Panc1 (cell line): Measurements from ENCODE around the gene MYO16. TPM values are rescaled to one million over a fixed set of nuclear protein-coding genes. Genes with fewer than 3 reads are reported as not detected.

Experiments
- ATAC-seq: fragments of 200-7000 bp; cut with Tn5 transposase; 2 replicates; pipeline ENCODE4 v1.9.1; 2020; ENCODE audit warnings: mild to moderate bottlenecking, moderate library complexity
- BruUV-seq: library from RNA; stranded (reverse); fragments of 400-500 nt; replicated peaks from 2 replicates; lab custom pipeline; 2021; lab: Mats Ljungman, UMichigan
- CTCF ChIA-PET: fragments of 300-600 bp; sonication (Branson Sonifier 250); formaldehyde crosslinking; loops from one replicate; lab custom pipeline; 2022; ENCODE audit warnings: antibody characterized with exemption; lab: Charles Lee
- POLR2A ChIA-PET: fragments of 300-600 bp; sonication (Branson Sonifier 250); formaldehyde crosslinking; loops from one replicate; lab custom pipeline; 2022; ENCODE audit warnings: antibody characterized with exemption; lab: Charles Lee
- DNase-seq: peaks from one replicate; pipeline ENCODE4 v3.0.0-alpha.2; 2010; ENCODE audit warnings: low read depth, low spot score
- H3K27ac ChIP-seq: 2 replicates; pipeline ENCODE4 v1.5.1; 2011; ENCODE audit warnings: mild to moderate bottlenecking, low read length, inconsistent platforms
- H3K27me3 ChIP-seq: fragments of 200-500 bp; sonication (Bioruptor generic); 2 replicates; pipeline ENCODE4 v1.6.0; 2014; ENCODE audit warnings: low read length, inconsistent platforms; ENCODE audit not compliant: control insufficient read depth, insufficient read depth
- H3K36me3 ChIP-seq: fragments of 200-500 bp; sonication (Bioruptor generic); 2 replicates; pipeline ENCODE4 v1.5.1; 2014; ENCODE audit warnings: inconsistent platforms, mild to moderate bottlenecking, low read length, moderate library complexity; ENCODE audit not compliant: control insufficient read depth, insufficient read depth
- H3K4me1 ChIP-seq: 2 replicates; pipeline ENCODE4 v1.5.1; 2011; ENCODE audit warnings: inconsistent platforms, mild to moderate bottlenecking, low read length, moderate library complexity; ENCODE audit not compliant: control insufficient read depth, insufficient read depth
- H3K4me3 ChIP-seq, 2 experiments: 2 replicates each; pipeline ENCODE4 v1.5.1; 2011 to 2012; ENCODE audit warnings: low read depth in 2 of 2, low read length in 2 of 2, mild to moderate bottlenecking in 2 of 2, inconsistent platforms in 1 of 2, moderate library complexity in 1 of 2
- H3K9me3 ChIP-seq: fragments of 200-500 bp; sonication (Bioruptor generic); 2 replicates; pipeline ENCODE4 v1.5.1; 2014; ENCODE audit warnings: low read depth, mild to moderate bottlenecking, inconsistent platforms, low read length, moderate library complexity; ENCODE audit not compliant: control insufficient read depth, insufficient read depth
- POLR2AphosphoS5 ChIP-seq: IDR thresholded peaks from 2 replicates; pipeline ENCODE4 v1.6.1; 2012; ENCODE audit warnings: mild to moderate bottlenecking, low read depth, low read length, moderate library complexity
- SIN3A ChIP-seq: IDR thresholded peaks from 2 replicates; pipeline ENCODE4 v1.6.1; 2012; ENCODE audit warnings: low read depth, mild to moderate bottlenecking, low read length, moderate library complexity, borderline replicate concordance; ENCODE audit not compliant: insufficient read depth
- TCF7L2 ChIP-seq: IDR thresholded peaks from 2 replicates; pipeline ENCODE4 v1.6.1; 2011; ENCODE audit warnings: mild to moderate bottlenecking, low read depth, low read length, inconsistent platforms
- in situ Hi-C: cut with HindIII; loops from 2 replicates; pipeline ENCODE4 v1.10.0; 2016; ENCODE audit warnings: low sequenced_read_pairs, low pct_unique_long_range_greater_than_20kb
- intact Hi-C: fragments of 100-400 bp; cut with micrococcal nuclease; formaldehyde crosslinking; loops from one replicate; pipeline ENCODE4 v1.10.0; 2022; ENCODE audit not compliant: unreplicated experiment
- total RNA-seq: library from RNA; stranded (reverse); gene quantifications from one replicate; pipeline ENCODE4 v1.2.1, GENCODE V29; 2021; ENCODE audit not compliant: unreplicated experiment
- TF ChIP-seq, protein P1 (sequence below), 2 experiments: IDR thresholded peaks; 2 replicates each; pipeline ENCODE4 v1.6.1; 2011 to 2012; ENCODE audit warnings: low read depth in 2 of 2, control low read depth in 1 of 2, low read length in 1 of 2, mild to moderate bottlenecking in 1 of 2, moderate library complexity in 1 of 2; ENCODE audit not compliant: insufficient read depth in 1 of 2
- TF ChIP-seq, protein P2 (sequence below): fragments of 450-650 bp; IDR thresholded peaks from 2 replicates; pipeline ENCODE4 v1.5.1; 2017; ENCODE audit warnings: mild to moderate bottlenecking

The MYO16 gene
- total RNA-seq, 1 experiment from 2014 or later = 0.08 TPM

DNA sequence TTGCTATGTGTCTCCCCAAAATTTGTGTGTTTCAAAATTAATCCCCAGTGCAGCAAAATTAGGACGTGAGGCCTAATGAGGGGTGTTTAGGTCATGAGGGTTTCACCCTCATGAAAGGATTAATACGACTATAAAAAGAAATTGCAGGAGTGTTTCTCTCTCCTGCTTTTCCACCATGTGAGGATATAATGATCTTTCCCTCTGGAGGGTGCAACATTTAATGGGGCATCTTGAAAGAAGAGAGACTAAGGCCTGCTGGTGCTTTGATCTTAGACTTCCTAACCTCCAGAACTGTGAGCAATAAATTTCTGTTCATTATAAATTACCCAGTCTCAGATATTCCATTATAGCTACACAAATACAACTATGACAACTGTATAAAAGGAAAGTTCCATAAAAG, 183.2 kb downstream of the MYO16 start:
- Histone ChIP-seq H3K27ac (no peak overlapping the region), H3K4me1 (no peaks in the 10 kb centered on the region), H3K9me3 (no peaks in the 10 kb centered on the region), H3K4me3 (no peak overlapping the region), H3K36me3 (no peaks in the 10 kb centered on the region), H3K27me3 (no peaks in the 10 kb centered on the region)
- TF ChIP-seq, protein P1, sequence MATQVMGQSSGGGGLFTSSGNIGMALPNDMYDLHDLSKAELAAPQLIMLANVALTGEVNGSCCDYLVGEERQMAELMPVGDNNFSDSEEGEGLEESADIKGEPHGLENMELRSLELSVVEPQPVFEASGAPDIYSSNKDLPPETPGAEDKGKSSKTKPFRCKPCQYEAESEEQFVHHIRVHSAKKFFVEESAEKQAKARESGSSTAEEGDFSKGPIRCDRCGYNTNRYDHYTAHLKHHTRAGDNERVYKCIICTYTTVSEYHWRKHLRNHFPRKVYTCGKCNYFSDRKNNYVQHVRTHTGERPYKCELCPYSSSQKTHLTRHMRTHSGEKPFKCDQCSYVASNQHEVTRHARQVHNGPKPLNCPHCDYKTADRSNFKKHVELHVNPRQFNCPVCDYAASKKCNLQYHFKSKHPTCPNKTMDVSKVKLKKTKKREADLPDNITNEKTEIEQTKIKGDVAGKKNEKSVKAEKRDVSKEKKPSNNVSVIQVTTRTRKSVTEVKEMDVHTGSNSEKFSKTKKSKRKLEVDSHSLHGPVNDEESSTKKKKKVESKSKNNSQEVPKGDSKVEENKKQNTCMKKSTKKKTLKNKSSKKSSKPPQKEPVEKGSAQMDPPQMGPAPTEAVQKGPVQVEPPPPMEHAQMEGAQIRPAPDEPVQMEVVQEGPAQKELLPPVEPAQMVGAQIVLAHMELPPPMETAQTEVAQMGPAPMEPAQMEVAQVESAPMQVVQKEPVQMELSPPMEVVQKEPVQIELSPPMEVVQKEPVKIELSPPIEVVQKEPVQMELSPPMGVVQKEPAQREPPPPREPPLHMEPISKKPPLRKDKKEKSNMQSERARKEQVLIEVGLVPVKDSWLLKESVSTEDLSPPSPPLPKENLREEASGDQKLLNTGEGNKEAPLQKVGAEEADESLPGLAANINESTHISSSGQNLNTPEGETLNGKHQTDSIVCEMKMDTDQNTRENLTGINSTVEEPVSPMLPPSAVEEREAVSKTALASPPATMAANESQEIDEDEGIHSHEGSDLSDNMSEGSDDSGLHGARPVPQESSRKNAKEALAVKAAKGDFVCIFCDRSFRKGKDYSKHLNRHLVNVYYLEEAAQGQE (IDR thresholded peaks at IDR 0.05; ENCODE audit: insufficient read depth in 1 of 2, low read depth in 2 of 2, low read length in 1 of 2) = no peak
- TF ChIP-seq SIN3A (no peak), POLR2AphosphoS5 (no peak), TCF7L2 (no peak)
- TF ChIP-seq, protein P2, sequence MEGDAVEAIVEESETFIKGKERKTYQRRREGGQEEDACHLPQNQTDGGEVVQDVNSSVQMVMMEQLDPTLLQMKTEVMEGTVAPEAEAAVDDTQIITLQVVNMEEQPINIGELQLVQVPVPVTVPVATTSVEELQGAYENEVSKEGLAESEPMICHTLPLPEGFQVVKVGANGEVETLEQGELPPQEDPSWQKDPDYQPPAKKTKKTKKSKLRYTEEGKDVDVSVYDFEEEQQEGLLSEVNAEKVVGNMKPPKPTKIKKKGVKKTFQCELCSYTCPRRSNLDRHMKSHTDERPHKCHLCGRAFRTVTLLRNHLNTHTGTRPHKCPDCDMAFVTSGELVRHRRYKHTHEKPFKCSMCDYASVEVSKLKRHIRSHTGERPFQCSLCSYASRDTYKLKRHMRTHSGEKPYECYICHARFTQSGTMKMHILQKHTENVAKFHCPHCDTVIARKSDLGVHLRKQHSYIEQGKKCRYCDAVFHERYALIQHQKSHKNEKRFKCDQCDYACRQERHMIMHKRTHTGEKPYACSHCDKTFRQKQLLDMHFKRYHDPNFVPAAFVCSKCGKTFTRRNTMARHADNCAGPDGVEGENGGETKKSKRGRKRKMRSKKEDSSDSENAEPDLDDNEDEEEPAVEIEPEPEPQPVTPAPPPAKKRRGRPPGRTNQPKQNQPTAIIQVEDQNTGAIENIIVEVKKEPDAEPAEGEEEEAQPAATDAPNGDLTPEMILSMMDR = no peak
- POLR2A ChIA-PET = no interaction called here
- no peak for ATAC-seq
- in situ Hi-C loops = no loop called here
- DNase-seq = no peak
- no TSS peak for BruUV-seq
- CTCF ChIA-PET = no interaction called here
- intact Hi-C loops = no loop called here

DNA sequence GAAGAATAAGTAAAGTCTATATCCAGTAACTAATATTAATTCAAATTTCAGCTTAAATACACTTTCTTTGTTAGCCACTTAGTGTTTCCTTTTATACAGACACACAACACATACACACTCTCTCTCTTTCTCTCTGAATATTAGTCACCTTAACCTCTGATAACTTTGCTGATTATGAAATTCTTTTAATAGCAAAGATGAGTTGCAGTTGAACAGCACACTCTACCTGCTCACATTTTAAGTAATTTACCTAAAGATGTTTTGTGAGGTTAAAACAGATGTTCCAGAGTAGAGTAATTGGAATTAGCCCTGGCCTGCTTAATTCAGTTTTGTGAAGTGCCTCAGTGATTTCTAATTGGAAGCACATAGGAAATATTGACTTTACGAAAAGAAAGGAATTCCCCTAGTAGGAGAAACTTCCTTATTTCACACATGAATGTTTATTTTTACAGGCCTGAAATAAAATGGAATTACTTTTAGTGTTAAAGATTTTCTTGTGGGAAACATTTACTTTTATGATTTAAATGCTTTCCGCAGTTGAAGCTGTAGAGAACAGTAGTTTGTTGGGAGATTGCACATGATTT, 184.3 kb downstream of the MYO16 start:
- no peaks in the 10 kb centered on the region for H3K27me3 ChIP-seq
- DNase-seq (no peak), ATAC-seq (no peak)
- no peaks in the 10 kb centered on the region for H3K4me1 ChIP-seq
- no TSS peak for BruUV-seq
- no peaks in the 10 kb centered on the region for H3K36me3 ChIP-seq
- ChIA-PET POLR2A (no interaction called here), CTCF (no interaction called here)
- TF ChIP-seq TCF7L2 (no peak), POLR2AphosphoS5 (no peak), SIN3A (no peak)
- TF ChIP-seq, protein P1 (IDR thresholded peaks at IDR 0.05; ENCODE audit: insufficient read depth in 1 of 2, low read depth in 2 of 2, low read length in 1 of 2) = no peak
- TF ChIP-seq, protein P2 = no peak
- H3K27ac ChIP-seq = no peak overlapping the region
- H3K4me3 ChIP-seq = no peak overlapping the region
- in situ Hi-C loops = no loop called here
- intact Hi-C loops = no loop called here
- no peaks in the 10 kb centered on the region for H3K9me3 ChIP-seq
